PC-3 (cell line): Measurements from ENCODE around the gene LHX2.

Experiments used
- EZH2 ChIP-seq: fragments of 300-600 bp; sonication (generic); IDR thresholded peaks from one replicate; pipeline ENCODE4 v1.6.1; 2017; ENCODE audit warnings: antibody characterized with exemption, mild to moderate bottlenecking, low read length; ENCODE audit not compliant: unreplicated experiment
- EZH2phosphoT487 ChIP-seq: fragments of 300-600 bp; sonication (generic); IDR thresholded peaks from 2 replicates; pipeline ENCODE4 v1.6.1; 2018; ENCODE audit warnings: mild to moderate bottlenecking, antibody characterized with exemption, low read length, borderline replicate concordance
- TF ChIP-seq, protein P1 (sequence below): fragments of 300-600 bp; sonication (generic); conservative IDR thresholded peaks from 2 replicates; pipeline ENCODE4 v1.5.1; 2017; ENCODE audit warnings: antibody characterized with exemption, low read depth, mild to moderate bottlenecking, low read length

DNA sequence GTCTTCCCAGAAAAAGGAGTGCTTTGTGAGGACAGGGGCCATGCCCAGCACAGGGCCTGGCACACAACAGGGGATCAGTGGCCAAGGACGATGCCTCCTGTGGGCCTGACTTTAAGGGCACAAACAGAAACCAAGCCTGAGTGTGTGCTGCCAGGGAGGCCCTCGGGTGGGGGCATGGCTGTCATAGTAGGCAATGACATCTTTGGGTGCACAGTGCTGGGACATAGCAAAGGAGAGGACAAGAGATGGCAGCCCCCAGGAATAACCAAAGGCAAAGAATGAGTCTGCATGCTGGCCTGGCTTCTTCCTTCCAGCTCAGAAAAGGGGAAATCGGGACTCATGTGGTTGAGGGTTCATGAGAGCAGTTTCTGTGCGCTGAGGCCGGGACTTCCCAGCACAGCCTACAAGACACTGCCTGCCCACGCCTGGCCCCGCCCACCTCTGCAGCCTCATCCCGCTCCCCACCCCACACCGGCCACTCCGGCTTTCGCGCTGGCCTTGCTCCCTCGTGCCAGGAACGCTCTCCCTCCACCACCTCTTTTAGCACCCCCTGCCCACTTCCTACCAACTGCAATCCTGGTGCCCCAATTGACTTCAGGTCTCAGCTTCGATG lies 13.8 kb upstream of the LHX2 start:
- no peak for TF ChIP-seq EZH2
- TF ChIP-seq, protein P1, sequence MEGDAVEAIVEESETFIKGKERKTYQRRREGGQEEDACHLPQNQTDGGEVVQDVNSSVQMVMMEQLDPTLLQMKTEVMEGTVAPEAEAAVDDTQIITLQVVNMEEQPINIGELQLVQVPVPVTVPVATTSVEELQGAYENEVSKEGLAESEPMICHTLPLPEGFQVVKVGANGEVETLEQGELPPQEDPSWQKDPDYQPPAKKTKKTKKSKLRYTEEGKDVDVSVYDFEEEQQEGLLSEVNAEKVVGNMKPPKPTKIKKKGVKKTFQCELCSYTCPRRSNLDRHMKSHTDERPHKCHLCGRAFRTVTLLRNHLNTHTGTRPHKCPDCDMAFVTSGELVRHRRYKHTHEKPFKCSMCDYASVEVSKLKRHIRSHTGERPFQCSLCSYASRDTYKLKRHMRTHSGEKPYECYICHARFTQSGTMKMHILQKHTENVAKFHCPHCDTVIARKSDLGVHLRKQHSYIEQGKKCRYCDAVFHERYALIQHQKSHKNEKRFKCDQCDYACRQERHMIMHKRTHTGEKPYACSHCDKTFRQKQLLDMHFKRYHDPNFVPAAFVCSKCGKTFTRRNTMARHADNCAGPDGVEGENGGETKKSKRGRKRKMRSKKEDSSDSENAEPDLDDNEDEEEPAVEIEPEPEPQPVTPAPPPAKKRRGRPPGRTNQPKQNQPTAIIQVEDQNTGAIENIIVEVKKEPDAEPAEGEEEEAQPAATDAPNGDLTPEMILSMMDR: no peak
- TF ChIP-seq EZH2phosphoT487: no peak
